Hindlimb muscle (tissue), 1 donor: ENCODE results near the gene ARID4A. TPM values are rescaled to one million over a fixed set of nuclear protein-coding genes. Genes with fewer than 3 reads are reported as not detected.
A peak's percentile ranks its signal among the peaks of the same experiment; 100 is the strongest.
"Not testable (repeated sequence)": the region's sequence is repeated elsewhere in the genome, so short reads cannot be mapped to it uniquely, and the experiment has no call there.

ENCODE experiments used
- DNase-seq: peaks from one replicate; pipeline ENCODE4 v3.0.0-alpha.2; 2013
- polyA plus RNA-seq: library from polyadenylated mRNA; unstranded; fragments of 120-200 nt; gene quantifications from one replicate; pipeline ENCODE4 v1.2.1, GENCODE V29; 2013; ENCODE audit not compliant: insufficient read length

Gene ARID4A
- polyA plus RNA-seq, 1 donor, result 13.8 TPM

GRCh38 chr14:58364316-58364715, 66.0 kb downstream of the ARID4A start:
- DNase-seq, result no peak

- DNase-seq, result no peak
Observed at GRCh38 chr14:58367296-58367695, 68.9 kb downstream of the ARID4A start.

- no peak for DNase-seq
Observed at GRCh38 chr14:58368956-58369355, 70.6 kb downstream of the ARID4A start.

- DNase-seq, result no peak
Observed at GRCh38 chr14:58376791-58377190, 78.4 kb downstream of the ARID4A start.

GRCh38 chr14:58390830-58391229, 92.5 kb downstream of the ARID4A start:
- no peak for DNase-seq

GRCh38 chr14:58395562-58395811, 97.1 kb downstream of the ARID4A start:
- DNase-seq, result no peak

GRCh38 chr14:58395812-58396788, 97.7 kb downstream of the ARID4A start, which contains the start of gene TOMM20L:
TSS of gene TOMM20L (plus strand) at chr14:58395930. CDS start at chr14:58395958, 28 bp downstream.
- DNase-seq, result peak; percentile 77

- no peak for DNase-seq
Observed at GRCh38 chr14:58397156-58397555, 98.8 kb downstream of the ARID4A start.

GRCh38 chr14:58398495-58398894, 100.1 kb downstream of the ARID4A start:
- DNase-seq, result no peak

- DNase-seq, result no peak
Observed at GRCh38 chr14:58398895-58399294, 100.5 kb downstream of the ARID4A start.

GRCh38 chr14:58401587-58401986, 103.2 kb downstream of the ARID4A start:
- DNase-seq, result no peak

GRCh38 chr14:58408681-58409215, 110.4 kb downstream of the ARID4A start:
- DNase-seq, result no peak

- DNase-seq, result no peak
Observed at GRCh38 chr14:58414845-58415244, 116.5 kb downstream of the ARID4A start.

- DNase-seq, result no peak
Observed at GRCh38 chr14:58415636-58416547, 117.5 kb downstream of the ARID4A start.

- DNase-seq, result not testable (repeated sequence)
Observed at GRCh38 chr14:58416934-58417333, 118.6 kb downstream of the ARID4A start.

Other genes starting within 250 kb of the ARID4A start
- 5.1 TPM for gene ARMH4, start 146.3 kb upstream of the ARID4A start, polyA plus RNA-seq
- gene ACTR10, start 98.4 kb upstream of the ARID4A start, polyA plus RNA-seq, result 65.9 TPM
- 77.8 TPM for gene PSMA3, start 53.7 kb upstream of the ARID4A start, polyA plus RNA-seq
- gene TOMM20L, start 97.4 kb downstream of the ARID4A start, polyA plus RNA-seq, result 1.8 TPM
- 84.4 TPM for gene TIMM9, start 129.0 kb downstream of the ARID4A start, polyA plus RNA-seq
- gene KIAA0586, start 129.2 kb downstream of the ARID4A start, polyA plus RNA-seq, result 18.5 TPM